8988T (cell line): ENCODE measurements around the gene PIGU.
"Not testable (repeated sequence)": the region's sequence is repeated elsewhere in the genome, so short reads cannot be mapped to it uniquely, and the experiment has no call there.

Source experiments
- DNase-seq: peaks from one replicate; pipeline ENCODE4 v3.0.0; 2011

PIGU gene

GRCh38 chr20:34661811-34662210 is 15.1 kb downstream of the PIGU start:
- DNase-seq = not testable (repeated sequence)

GRCh38 chr20:34658654-34659053 is 18.2 kb downstream of the PIGU start:
- DNase-seq = not testable (repeated sequence)

- DNase-seq = no peak
Observed at GRCh38 chr20:34654207-34654744, 22.6 kb downstream of the PIGU start.

- no peak for DNase-seq
Observed at GRCh38 chr20:34651200-34651599, 25.7 kb downstream of the PIGU start.

GRCh38 chr20:34647737-34648136 is 29.2 kb downstream of the PIGU start:
- no peak for DNase-seq

- DNase-seq = no peak
Observed at GRCh38 chr20:34644951-34645350, 31.9 kb downstream of the PIGU start.

- no peak for DNase-seq
Observed at GRCh38 chr20:34644345-34644744, 32.5 kb downstream of the PIGU start.

- no peak for DNase-seq
Observed at GRCh38 chr20:34643928-34644327, 33.0 kb downstream of the PIGU start.

- DNase-seq = no peak
Observed at GRCh38 chr20:34642009-34642408, 34.9 kb downstream of the PIGU start.

GRCh38 chr20:34639755-34640222 is 37.1 kb downstream of the PIGU start:
- DNase-seq = no peak

- DNase-seq = no peak
Observed at GRCh38 chr20:34638532-34638931, 38.4 kb downstream of the PIGU start.

- DNase-seq = no peak
Observed at GRCh38 chr20:34638039-34638292, 38.9 kb downstream of the PIGU start.

GRCh38 chr20:34637245-34638038 is 39.5 kb downstream of the PIGU start:
- DNase-seq = no peak

GRCh38 chr20:34636648-34637047 is 40.2 kb downstream of the PIGU start:
- DNase-seq = no peak

GRCh38 chr20:34634392-34634791 is 42.5 kb downstream of the PIGU start:
- DNase-seq = no peak

GRCh38 chr20:34632870-34633452 is 43.9 kb downstream of the PIGU start:
- no peak for DNase-seq

GRCh38 chr20:34629904-34630303 is 47.0 kb downstream of the PIGU start:
- DNase-seq = no peak

- no peak for DNase-seq
Observed at GRCh38 chr20:34629342-34629741, 47.5 kb downstream of the PIGU start.

GRCh38 chr20:34628026-34628425 is 48.9 kb downstream of the PIGU start:
- no peak for DNase-seq

- DNase-seq = no peak
Observed at GRCh38 chr20:34627458-34627857, 49.4 kb downstream of the PIGU start.

GRCh38 chr20:34626992-34627391 is 49.9 kb downstream of the PIGU start:
- DNase-seq = no peak

- no peak for DNase-seq
Observed at GRCh38 chr20:34624629-34625028, 52.3 kb downstream of the PIGU start.

GRCh38 chr20:34622821-34623451 is 54.0 kb downstream of the PIGU start:
- no peak for DNase-seq
